Peyer's patch (tissue), 4 donors: ENCODE results near the gene GALK2.

Source experiments
- CTCF ChIP-seq, 6 experiments: fragments of 450-650 bp in 4 of 6; fragments of 200-600 bp in 2 of 6; sonication (generic) in 1 of 6; IDR thresholded peaks; one replicate each; pipeline ENCODE4 v1.5.1; 2017 to 2019; ENCODE audit warnings: antibody characterized with exemption in 6 of 6, mild to moderate bottlenecking in 3 of 6, moderate library complexity in 1 of 6
- POLR2A ChIP-seq, 2 donors: fragments of 450-650 bp; IDR thresholded peaks; one replicate each; pipeline ENCODE4 v1.5.1; 2017; ENCODE audit warnings: antibody characterized with exemption in 2 of 2, mild to moderate bottlenecking in 2 of 2, moderate library complexity in 2 of 2

GRCh38 chr15:49131403-49131802 lies 38.6 kb upstream of the GALK2 start:
- no peak for TF ChIP-seq CTCF (IDR thresholded peaks at IDR 0.05)
- no peak for TF ChIP-seq POLR2A (IDR thresholded peaks at IDR 0.05)
